ENCODE measurements around the gene DNAH10. TPM values are rescaled to one million over a fixed set of nuclear protein-coding genes. Genes with fewer than 3 reads are reported as not detected.

DNAH10 gene
- total and polyA plus RNA-seq, 2 of the 13 experiments (the other 11 are each of a cell fraction or from before 2014, with no cell fraction given), result 0.01 to 0.02 TPM

DNA sequence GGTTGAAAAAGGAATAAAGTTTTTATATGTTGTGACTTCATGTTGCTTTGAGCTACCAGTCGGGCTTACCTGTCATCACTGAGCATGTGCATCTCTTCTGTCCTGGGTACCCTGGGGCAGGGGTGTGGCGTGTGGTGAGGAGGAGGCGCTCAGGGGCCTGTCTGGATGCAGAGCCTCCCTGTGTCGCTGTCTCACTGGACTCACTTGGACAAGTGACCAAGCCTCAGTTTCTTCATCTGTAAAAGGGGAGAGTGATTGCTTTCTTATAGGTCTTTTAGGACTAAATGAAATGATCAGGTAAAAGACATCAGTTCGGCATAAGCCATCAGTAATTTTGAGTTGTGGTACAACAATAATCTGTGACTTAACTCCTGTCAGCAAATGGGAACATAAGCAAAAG lies 27.8 kb upstream of the DNAH10 start (continued):
- TF ChIP-seq, protein P1, sequence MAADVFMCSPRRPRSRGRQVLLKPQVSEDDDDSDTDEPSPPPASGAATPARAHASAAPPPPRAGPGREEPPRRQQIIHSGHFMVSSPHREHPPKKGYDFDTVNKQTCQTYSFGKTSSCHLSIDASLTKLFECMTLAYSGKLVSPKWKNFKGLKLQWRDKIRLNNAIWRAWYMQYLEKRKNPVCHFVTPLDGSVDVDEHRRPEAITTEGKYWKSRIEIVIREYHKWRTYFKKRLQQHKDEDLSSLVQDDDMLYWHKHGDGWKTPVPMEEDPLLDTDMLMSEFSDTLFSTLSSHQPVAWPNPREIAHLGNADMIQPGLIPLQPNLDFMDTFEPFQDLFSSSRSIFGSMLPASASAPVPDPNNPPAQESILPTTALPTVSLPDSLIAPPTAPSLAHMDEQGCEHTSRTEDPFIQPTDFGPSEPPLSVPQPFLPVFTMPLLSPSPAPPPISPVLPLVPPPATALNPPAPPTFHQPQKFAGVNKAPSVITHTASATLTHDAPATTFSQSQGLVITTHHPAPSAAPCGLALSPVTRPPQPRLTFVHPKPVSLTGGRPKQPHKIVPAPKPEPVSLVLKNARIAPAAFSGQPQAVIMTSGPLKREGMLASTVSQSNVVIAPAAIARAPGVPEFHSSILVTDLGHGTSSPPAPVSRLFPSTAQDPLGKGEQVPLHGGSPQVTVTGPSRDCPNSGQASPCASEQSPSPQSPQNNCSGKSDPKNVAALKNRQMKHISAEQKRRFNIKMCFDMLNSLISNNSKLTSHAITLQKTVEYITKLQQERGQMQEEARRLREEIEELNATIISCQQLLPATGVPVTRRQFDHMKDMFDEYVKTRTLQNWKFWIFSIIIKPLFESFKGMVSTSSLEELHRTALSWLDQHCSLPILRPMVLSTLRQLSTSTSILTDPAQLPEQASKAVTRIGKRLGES (CRISPR knock-in tag; IDR thresholded peaks at IDR 0.05; ENCODE audit: borderline replicate concordance), result no peak
- TF ChIP-seq ZNF563 (CRISPR knock-in tag; IDR thresholded peaks at IDR 0.05), result no peak
- TF ChIP-seq ZNF3 (CRISPR knock-in tag; IDR thresholded peaks at IDR 0.05), result no peak
- TF ChIP-seq, protein P2, sequence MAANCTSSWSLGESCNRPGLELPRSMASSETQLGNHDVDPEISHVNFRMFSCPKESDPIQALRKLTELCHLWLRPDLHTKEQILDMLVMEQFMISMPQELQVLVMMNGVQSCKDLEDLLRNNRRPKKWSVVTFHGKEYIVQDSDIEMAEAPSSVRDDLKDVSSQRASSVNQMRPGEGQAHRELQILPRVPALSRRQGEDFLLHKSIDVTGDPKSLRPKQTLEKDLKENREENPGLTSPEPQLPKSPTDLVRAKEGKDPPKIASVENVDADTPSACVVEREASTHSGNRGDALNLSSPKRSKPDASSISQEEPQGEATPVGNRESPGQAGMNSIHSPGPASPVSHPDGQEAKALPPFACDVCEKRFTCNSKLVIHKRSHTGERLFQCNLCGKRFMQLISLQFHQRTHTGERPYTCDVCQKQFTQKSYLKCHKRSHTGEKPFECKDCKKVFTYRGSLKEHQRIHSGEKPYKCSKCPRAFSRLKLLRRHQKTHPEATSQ (CRISPR knock-in tag; IDR thresholded peaks at IDR 0.05; ENCODE audit: borderline replicate concordance), result no peak
- TF ChIP-seq ZNF343 (CRISPR knock-in tag; IDR thresholded peaks at IDR 0.05), result no peak
- TF ChIP-seq CBX2 (IDR thresholded peaks at IDR 0.05; ENCODE audit: low read depth, low read length), result no peak
- TF ChIP-seq CBX2 (CRISPR knock-in tag; IDR thresholded peaks at IDR 0.05; ENCODE audit: low read depth), result no peak
- no peak for TF ChIP-seq KMT2B (CRISPR knock-in tag; IDR thresholded peaks at IDR 0.05)
- no peak for TF ChIP-seq ZFP36L2 (CRISPR knock-in tag; IDR thresholded peaks at IDR 0.05)

DNA sequence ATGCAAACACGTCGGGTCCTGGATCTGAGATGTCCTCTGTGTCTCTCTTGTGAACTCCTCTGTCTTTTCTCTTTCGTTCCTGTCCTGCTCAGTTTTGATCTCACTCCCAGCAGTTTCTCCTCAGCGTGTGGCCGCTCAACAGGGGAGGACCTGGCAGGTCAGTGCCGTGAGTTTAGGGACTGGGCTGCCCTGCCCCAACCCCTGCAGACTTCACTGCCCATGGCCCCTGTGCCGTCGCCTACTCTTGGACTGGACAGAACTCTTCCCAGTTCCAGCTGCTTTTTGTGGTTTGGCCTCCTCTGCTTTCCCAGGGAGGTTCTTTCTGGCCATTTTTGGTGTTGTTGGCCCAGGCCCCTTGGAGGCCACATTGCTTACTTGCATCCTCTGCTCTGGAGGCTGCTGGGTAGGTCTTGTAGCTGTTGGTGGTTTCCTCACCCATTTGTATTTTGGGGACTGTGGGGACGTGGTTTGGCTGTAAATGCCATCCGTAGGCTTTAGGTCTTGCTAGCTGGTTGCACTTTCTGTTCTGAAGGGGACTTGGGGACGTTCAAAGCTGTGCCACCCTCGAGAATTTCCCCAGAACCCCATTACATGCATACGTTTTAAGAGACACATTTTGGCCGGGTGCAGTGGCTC lies 20.0 kb upstream of the DNAH10 start:
- H3K4me3 ChIP-seq (replicated peaks in 1 of 3; ENCODE audit: insufficient read depth in 1 of 3, low read depth in 2 of 3, low read length in 3 of 3), result no peak overlapping the region
- H2AFZ ChIP-seq (ENCODE audit: low read length), result no peak overlapping the region
- no peak overlapping the region for H3K4me2 ChIP-seq (ENCODE audit: low read depth, low read length)
- intact Hi-C loops (cut with micrococcal nuclease; ENCODE audit: unreplicated experiment) (no loop called here), in situ Hi-C loops (cut with HindIII; ENCODE audit: extremely low pct_ligation_motif_present, low pct_unique_long_range_greater_than_20kb) (no loop called here)
- DNase-seq (ENCODE audit: low spot score) (no peak), FAIRE-seq (no peak), ATAC-seq (no peak)
- WGBS (ENCODE audit: low lambda C conversion rate), result 96% methylated on average over 14 of the region's 14 CpGs
- POLR2A ChIA-PET, result no interaction called here
- no peak overlapping the region for H3K27ac ChIP-seq (ENCODE audit: extremely low read length, insufficient read depth, low read length)
- TF ChIP-seq ZFP90 (CRISPR knock-in tag; IDR thresholded peaks at IDR 0.05; ENCODE audit: borderline replicate concordance), result no peak
- no peak for TF ChIP-seq ZIK1 (CRISPR knock-in tag; IDR thresholded peaks at IDR 0.05; ENCODE audit: borderline replicate concordance, low read depth)
- BruUV-seq (replicated peaks), result no TSS peak
- CTCF ChIA-PET (ENCODE audit: low intra/inter-chr PET ratio, low total read pairs), result no interaction called here
- no peaks in the 10 kb centered on the region for H3K27me3 ChIP-seq (ENCODE audit: control insufficient read depth in 1 of 2, insufficient read depth in 2 of 2, low read length in 2 of 2)
- peaks cover 13 to 53% of the 10 kb centered on the region in 2 experiments; a peak in 4 of 5 replicates for H3K36me3 ChIP-seq (replicated peaks in 1 of 2; ENCODE audit: control insufficient read depth in 1 of 2, insufficient read depth in 2 of 2, low read length in 2 of 2)
- H4K20me1 ChIP-seq (ENCODE audit: insufficient read depth, low read length), result no peaks in the 10 kb centered on the region
- H3K9ac ChIP-seq (ENCODE audit: insufficient read depth, low read depth, low read length), result no peak overlapping the region
- no peaks in the 10 kb centered on the region for H3K4me1 ChIP-seq (ENCODE audit: insufficient read depth, low read length)
- no peaks in the 10 kb centered on the region for H3K79me2 ChIP-seq (ENCODE audit: insufficient read depth, low read length)
- H3K9me3 ChIP-seq (ENCODE audit: low read length), result no peaks in the 10 kb centered on the region
